ENCODE results near the gene ZNF587.
"Not testable (repeated sequence)": the region's sequence is repeated elsewhere in the genome, so short reads cannot be mapped to it uniquely, and the experiment has no call there.

The ZNF587 gene

DNA sequence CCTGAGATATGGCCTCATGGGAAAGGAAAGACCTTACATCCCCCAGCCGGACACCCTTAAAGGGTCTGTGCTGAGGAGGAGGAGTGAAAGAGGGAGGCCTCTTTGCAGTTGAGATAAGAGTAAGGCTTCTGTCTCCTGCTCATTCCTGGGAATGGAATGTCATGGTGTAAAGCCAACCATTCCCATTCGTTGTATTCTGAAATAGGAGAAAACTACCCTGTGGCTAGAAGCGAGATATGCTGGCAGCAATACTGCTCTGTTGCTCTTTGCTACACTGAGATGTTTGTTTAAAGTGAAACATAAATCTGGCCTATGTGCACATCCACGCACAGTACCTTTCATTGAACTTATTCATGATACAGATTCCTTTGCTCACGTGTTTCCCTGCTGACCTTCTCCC lies 20.3 kb upstream of the ZNF587 start:
- FAIRE-seq: no peak
- DNase-seq (ENCODE audit: insufficient read length): no peak
- no peak for TF ChIP-seq TAF1 (IDR thresholded peaks at IDR 0.05; ENCODE audit: borderline replicate concordance, low read depth, low read length)
- TF ChIP-seq POLR2A (IDR thresholded peaks at IDR 0.05; ENCODE audit: low read depth, low read length): no peak
- TF ChIP-seq POLR2AphosphoS5 (IDR thresholded peaks at IDR 0.05; ENCODE audit: low read depth, low read length): no peak

GRCh38 chr19:57830071-57830602 lies 19.5 kb upstream of the ZNF587 start, which contains the start of gene ZNF587B:
Gene ZNF587B (plus strand): TSS chr19:57830299. CDS start chr19:57830529, 230 bp downstream.
- no peak for TF ChIP-seq POLR2A (IDR thresholded peaks at IDR 0.05; ENCODE audit: low read depth, low read length)
- no peak for TF ChIP-seq POLR2AphosphoS5 (IDR thresholded peaks at IDR 0.05; ENCODE audit: low read depth, low read length)
- TF ChIP-seq TAF1 (IDR thresholded peaks at IDR 0.05; ENCODE audit: borderline replicate concordance, low read depth, low read length): no peak
- no peak for FAIRE-seq

DNA sequence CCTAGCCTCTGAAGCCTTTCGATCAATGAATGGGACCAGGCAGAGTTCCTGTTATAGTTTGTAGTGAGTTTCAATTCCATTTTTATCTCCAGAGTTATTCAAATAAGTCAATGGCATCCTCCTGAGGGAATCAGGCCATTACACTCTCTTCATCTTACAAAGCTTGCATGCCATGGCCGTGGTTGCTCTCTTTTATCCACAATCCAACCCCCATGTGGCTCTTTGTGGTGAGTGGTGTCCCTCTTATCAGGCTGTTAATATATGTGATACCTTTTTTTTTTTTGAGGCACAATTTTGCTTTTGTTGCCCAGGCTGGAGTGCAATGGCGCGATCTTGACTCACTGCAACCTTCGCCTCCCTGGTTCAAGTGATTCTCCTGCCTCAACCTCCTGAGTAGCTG lies 12.7 kb upstream of the ZNF587 start:
- DNase-seq (ENCODE audit: insufficient read length); FAIRE-seq: not testable (repeated sequence)

More at GRCh38 chr19:57830071-57830602, 19.5 kb upstream of the ZNF587 start, which contains the start of gene ZNF587B:
- DNase-seq (ENCODE audit: insufficient read length): no peak

- not testable (repeated sequence) for DNase-seq (ENCODE audit: insufficient read length); FAIRE-seq
These were observed 11.0 kb upstream of the ZNF587 start for GRCh38 chr19:57838622-57839191.

DNA sequence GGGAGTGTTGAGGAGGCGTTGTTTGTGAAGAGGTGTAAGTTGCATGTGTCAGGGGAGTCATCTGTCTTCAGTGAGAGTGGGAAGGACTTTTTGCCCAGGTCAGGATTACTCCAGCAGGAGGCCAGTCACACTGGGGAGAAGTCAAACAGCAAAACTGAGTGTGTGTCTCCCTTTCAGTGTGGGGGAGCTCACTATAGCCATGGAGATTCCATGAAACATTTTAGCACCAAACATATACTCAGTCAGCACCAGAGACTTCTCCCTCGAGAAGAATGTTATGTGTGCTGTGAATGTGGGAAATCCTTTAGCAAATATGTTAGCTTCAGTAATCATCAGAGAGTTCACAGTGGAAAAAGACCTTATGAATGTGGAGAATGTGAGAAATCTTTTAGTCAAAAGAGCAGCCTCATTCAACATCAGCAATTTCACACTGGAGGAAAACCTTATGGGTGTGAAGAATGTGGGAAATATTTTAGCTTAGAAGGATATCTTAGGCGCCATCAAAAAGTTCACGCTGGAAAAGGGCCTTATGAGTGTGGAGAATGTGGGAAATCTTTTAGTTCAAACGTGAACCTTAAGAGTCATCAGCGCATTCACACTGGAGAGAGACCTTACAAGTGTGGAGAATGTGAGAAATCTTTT lies 8.4 kb upstream of the ZNF587 start:
- FAIRE-seq (no peak), DNase-seq (ENCODE audit: insufficient read length) (no peak)
- TF ChIP-seq TAF1 (IDR thresholded peaks at IDR 0.05; ENCODE audit: borderline replicate concordance, low read depth, low read length) (no peak), POLR2A (IDR thresholded peaks at IDR 0.05; ENCODE audit: low read depth, low read length) (no peak)

DNA sequence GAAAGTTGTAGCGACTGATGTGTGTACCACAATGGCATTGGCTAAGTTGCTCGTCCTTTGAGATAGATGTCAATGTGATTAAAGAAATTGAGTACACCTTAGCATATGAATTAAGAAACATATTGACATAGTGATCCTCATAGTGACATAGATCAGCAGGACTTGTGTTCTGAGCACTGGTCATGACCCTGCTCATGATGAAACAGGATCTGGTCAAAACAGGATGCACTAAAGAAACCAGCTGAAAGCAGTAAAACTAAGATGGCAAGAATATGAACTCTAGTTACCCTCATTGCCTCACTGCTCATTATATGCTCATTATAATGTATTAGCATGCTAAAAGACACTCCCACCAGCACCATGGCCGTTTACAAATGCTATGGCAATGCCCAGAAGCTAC lies 2.5 kb upstream of the ZNF587 start:
- FAIRE-seq: peak; percentile 67

GRCh38 chr19:57849162-57849665 lies 445 bp upstream of the ZNF587 start:
- peak; percentile 50 for FAIRE-seq
- DNase-seq (ENCODE audit: insufficient read length): not testable (repeated sequence)

More for the DNA sequence above, 2.5 kb upstream of the ZNF587 start:
- DNase-seq (ENCODE audit: insufficient read length): not testable (repeated sequence)

DNA sequence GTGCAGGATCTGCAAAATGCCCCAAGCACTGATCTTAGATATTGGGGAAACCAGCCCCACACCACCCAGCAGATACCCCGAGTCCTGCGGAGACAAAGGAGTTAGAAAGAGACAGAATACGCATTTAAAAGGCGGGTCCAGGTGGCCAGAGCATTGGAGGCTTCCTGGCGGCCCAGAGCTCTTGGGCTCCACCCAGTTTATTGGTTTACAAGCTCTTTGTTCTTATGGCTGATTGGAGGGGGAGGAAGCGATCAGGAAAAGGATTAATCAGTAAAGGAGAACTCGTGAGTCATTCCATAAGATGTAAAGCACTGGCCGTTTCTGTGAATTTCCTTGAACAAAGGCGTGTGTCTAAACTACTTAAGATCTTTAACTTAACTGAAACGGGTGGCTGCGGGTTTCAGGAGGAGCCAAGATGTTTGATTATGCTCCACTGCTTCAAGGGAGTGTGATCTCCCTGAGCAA lies 926 bp downstream of the ZNF587 start:
- DNase-seq (ENCODE audit: insufficient read length): no peak
- no peak for FAIRE-seq
- TF ChIP-seq TAF1 (IDR thresholded peaks at IDR 0.05; ENCODE audit: borderline replicate concordance, low read depth, low read length): no peak
- TF ChIP-seq POLR2A (IDR thresholded peaks at IDR 0.05; ENCODE audit: low read depth, low read length): no peak
- TF ChIP-seq POLR2AphosphoS5 (IDR thresholded peaks at IDR 0.05; ENCODE audit: low read depth, low read length): no peak

DNA sequence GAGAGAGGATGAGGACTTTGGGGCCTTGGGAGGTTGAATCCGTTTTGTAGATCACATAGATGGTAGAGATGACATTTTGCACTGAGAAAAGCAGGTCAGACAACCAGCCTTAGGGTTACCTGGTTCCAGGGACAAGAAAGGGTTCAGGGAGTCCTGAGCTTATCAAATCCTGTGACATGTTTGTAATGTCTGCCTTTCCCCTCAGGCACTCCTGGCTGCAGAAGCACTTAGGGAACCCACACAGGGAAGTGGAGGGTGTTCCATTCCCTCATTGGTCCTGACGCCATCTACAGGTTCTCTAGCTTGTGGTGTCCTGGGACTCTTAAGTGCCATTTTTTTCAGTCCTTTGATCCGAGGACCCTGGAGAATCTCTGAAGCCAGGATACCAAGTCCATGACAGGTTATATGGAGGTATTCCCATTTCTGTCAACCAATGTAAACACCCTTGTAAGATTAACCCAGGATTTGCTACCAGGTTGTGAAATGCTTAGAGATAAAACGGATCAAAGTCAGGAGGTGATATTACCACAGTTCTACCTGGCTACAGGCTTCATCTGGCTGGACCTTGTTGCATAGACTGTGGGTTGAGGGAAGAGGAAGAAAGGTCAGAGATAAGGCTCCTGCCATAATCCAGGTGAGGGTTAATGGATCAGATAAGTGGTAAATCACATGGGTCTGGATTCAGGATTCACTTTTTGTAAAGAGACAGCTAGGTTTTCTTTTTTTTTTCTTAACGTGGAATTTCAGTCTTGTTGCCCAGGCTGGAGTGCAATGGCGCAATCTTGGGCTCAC lies 2.3 kb downstream of the ZNF587 start:
- FAIRE-seq; DNase-seq (ENCODE audit: insufficient read length): not testable (repeated sequence)

GRCh38 chr19:57854117-57854516 lies 4.5 kb downstream of the ZNF587 start:
- not testable (repeated sequence) for DNase-seq (ENCODE audit: insufficient read length); FAIRE-seq

GRCh38 chr19:57862351-57862750 lies 12.7 kb downstream of the ZNF587 start:
- not testable (repeated sequence) for DNase-seq (ENCODE audit: insufficient read length); FAIRE-seq

DNA sequence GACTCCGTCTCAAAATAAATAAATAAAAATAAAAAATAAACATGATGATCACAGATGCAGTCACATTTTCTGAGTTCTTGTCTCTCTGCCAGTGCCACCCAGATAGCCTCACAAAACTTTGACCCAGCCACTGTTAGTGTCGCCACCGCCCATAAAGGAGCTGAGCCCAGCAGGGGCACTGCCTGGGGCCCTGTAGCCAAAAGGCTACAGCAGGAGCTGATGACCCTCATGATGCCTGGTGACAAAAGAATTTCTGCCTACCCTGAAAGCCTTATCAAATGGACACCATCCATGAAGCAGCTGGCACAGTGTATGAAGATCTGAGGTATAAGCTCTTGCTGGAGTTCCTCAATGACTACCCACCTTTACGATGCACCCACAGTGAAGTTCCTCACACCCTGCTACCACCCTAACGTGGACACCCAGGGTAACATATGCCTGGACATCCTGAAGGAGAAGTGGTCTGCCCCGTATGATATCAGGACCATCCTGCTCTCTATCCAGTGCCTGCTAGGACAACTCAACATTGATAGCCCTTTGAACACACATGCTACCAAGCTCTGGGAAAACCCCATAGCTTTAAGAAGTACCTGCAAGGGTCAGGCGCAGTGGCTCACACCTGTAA lies 18.3 kb downstream of the ZNF587 start:
- TF ChIP-seq POLR2AphosphoS5 (IDR thresholded peaks at IDR 0.05; ENCODE audit: low read depth, low read length) (peak; percentile 38; the same call in 1 of the 2 replicates), POLR2A (IDR thresholded peaks at IDR 0.05; ENCODE audit: low read depth, low read length) (no peak; the same call in 1 of the 2 replicates)
- FAIRE-seq (no peak), DNase-seq (ENCODE audit: insufficient read length) (no peak)

- not testable (repeated sequence) for FAIRE-seq; DNase-seq (ENCODE audit: insufficient read length)
These were observed 20.0 kb downstream of the ZNF587 start for GRCh38 chr19:57869655-57870054.
